HCT116 (cell line): ENCODE measurements around the gene MRGPRE.

Source experiments
- CTCF ChIP-seq, 3 experiments: fragments of 200-600 bp in 1 of 3; sonication (generic) in 1 of 3; IDR thresholded peaks in 2 of 3; conservative IDR thresholded peaks in 1 of 3; 2 replicates each; pipeline ENCODE4 v1.5.1; 2012 to 2017; ENCODE audit warnings: low read depth in 2 of 3, low read length in 2 of 3, antibody characterized with exemption in 1 of 3, borderline replicate concordance in 1 of 3, control low read depth in 1 of 3, mild to moderate bottlenecking in 1 of 3, mixed read lengths in 1 of 3, mixed run types in 1 of 3, moderate library complexity in 1 of 3; ENCODE audit not compliant: insufficient read depth in 1 of 3
- JUND ChIP-seq: IDR thresholded peaks from 2 replicates; pipeline ENCODE4 v1.6.1; 2012
- MAX ChIP-seq: IDR thresholded peaks from 2 replicates; pipeline ENCODE4 v1.6.1; 2012
- POLR2A ChIP-seq: IDR thresholded peaks from 2 replicates; pipeline ENCODE4 v1.7.0; 2011; ENCODE audit warnings: borderline replicate concordance; ENCODE audit not compliant: insufficient read depth, insufficient read length; ENCODE audit errors: extremely low read depth
- RAD21 ChIP-seq: IDR thresholded peaks from 2 replicates; pipeline ENCODE4 v1.6.1; 2012; ENCODE audit warnings: low read depth, mild to moderate bottlenecking
- ZFX ChIP-seq: fragments of 450-650 bp; IDR thresholded peaks from 2 replicates; pipeline ENCODE4 v1.6.1; 2017
- TF ChIP-seq, protein P1 (sequence below): IDR thresholded peaks from 2 replicates; pipeline ENCODE4 v1.6.1; 2012
- TF ChIP-seq, protein P2 (sequence below): IDR thresholded peaks from 2 replicates; pipeline ENCODE4 v1.6.1; 2012; ENCODE audit warnings: low read depth

DNA sequence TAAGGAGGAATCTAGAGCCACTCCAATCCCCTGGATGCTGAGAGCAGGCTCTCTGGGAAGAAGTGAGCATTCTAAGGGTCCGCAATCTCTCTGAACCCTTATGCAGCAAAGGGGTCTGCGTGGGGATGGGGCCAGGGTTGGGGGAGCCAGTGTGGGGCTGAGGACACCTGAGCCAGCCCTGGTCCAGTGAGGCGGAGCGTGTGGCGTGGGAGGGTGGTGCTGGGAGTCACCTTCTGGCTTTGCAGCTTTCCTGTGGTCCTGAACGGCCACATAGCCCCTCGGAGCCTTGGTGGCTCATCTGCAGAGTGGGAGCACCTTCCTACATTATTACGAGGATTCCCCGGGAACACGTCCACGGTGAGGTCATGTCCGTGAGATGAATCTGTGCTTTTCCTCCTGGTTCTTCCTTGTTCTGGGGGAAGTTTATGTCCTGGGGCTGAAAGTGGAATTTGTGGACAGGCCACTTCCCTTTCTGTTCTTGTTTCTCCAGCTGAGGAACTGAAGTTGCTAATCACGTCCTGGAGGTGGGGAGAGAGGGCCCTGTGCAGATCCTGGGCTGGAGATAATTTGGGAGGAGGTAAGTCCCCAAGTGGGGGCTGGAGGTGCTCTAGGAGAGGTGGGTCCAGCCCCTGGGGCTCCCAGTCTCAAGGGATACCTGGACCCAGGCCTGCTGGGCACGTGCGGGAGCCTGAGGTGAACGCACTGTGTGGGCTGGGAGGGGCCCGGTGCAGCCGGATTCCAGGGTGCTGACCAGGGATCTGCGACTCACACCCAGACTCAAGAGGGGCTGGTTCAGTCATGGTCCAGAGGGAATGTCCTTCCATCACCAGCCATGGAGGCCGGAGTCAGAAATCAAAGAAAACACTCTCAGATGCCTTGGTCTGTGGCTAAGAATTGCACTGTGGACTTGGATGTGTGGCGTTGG lies 6.1 kb downstream of the MRGPRE start:
- TF ChIP-seq JUND (no peak), POLR2A (no peak), ZFX (no peak), MAX (no peak), RAD21 (no peak), CTCF (IDR thresholded peaks at IDR 0.05 in 2 of 3, conservative IDR thresholded peaks at IDR 0.05 in 1 of 3; ENCODE audit: borderline replicate concordance in 1 of 3, insufficient read depth in 1 of 3, low read depth in 2 of 3, low read length in 2 of 3) (no peak)
- TF ChIP-seq, protein P1, sequence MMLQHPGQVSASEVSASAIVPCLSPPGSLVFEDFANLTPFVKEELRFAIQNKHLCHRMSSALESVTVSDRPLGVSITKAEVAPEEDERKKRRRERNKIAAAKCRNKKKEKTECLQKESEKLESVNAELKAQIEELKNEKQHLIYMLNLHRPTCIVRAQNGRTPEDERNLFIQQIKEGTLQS = no peak
- TF ChIP-seq, protein P2, sequence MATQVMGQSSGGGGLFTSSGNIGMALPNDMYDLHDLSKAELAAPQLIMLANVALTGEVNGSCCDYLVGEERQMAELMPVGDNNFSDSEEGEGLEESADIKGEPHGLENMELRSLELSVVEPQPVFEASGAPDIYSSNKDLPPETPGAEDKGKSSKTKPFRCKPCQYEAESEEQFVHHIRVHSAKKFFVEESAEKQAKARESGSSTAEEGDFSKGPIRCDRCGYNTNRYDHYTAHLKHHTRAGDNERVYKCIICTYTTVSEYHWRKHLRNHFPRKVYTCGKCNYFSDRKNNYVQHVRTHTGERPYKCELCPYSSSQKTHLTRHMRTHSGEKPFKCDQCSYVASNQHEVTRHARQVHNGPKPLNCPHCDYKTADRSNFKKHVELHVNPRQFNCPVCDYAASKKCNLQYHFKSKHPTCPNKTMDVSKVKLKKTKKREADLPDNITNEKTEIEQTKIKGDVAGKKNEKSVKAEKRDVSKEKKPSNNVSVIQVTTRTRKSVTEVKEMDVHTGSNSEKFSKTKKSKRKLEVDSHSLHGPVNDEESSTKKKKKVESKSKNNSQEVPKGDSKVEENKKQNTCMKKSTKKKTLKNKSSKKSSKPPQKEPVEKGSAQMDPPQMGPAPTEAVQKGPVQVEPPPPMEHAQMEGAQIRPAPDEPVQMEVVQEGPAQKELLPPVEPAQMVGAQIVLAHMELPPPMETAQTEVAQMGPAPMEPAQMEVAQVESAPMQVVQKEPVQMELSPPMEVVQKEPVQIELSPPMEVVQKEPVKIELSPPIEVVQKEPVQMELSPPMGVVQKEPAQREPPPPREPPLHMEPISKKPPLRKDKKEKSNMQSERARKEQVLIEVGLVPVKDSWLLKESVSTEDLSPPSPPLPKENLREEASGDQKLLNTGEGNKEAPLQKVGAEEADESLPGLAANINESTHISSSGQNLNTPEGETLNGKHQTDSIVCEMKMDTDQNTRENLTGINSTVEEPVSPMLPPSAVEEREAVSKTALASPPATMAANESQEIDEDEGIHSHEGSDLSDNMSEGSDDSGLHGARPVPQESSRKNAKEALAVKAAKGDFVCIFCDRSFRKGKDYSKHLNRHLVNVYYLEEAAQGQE = no peak
